HCT116 (cell line): ENCODE data around the gene MEG3.

Experiments used
- CTCF ChIP-seq, 3 experiments: fragments of 200-600 bp in 1 of 3; sonication (generic) in 1 of 3; IDR thresholded peaks in 2 of 3; conservative IDR thresholded peaks in 1 of 3; 2 replicates each; pipeline ENCODE4 v1.5.1; 2012 to 2017; ENCODE audit warnings: low read depth in 2 of 3, low read length in 2 of 3, antibody characterized with exemption in 1 of 3, borderline replicate concordance in 1 of 3, control low read depth in 1 of 3, mild to moderate bottlenecking in 1 of 3, mixed read lengths in 1 of 3, mixed run types in 1 of 3, moderate library complexity in 1 of 3; ENCODE audit not compliant: insufficient read depth in 1 of 3
- EZH2 ChIP-seq: fragments of 200-600 bp; sonication (generic); IDR thresholded peaks from 2 replicates; pipeline ENCODE4 v1.6.1; 2017; ENCODE audit warnings: antibody characterized with exemption, mixed run types
- FOSL1 ChIP-seq: IDR thresholded peaks from 2 replicates; pipeline ENCODE4 v1.6.1; 2012; ENCODE audit warnings: low read depth
- JUND ChIP-seq: IDR thresholded peaks from 2 replicates; pipeline ENCODE4 v1.6.1; 2012
- POLR2A ChIP-seq: IDR thresholded peaks from 2 replicates; pipeline ENCODE4 v1.7.0; 2011; ENCODE audit warnings: borderline replicate concordance; ENCODE audit not compliant: insufficient read depth, insufficient read length; ENCODE audit errors: extremely low read depth
- RAD21 ChIP-seq: IDR thresholded peaks from 2 replicates; pipeline ENCODE4 v1.6.1; 2012; ENCODE audit warnings: low read depth, mild to moderate bottlenecking
- REST ChIP-seq: IDR thresholded peaks from 2 replicates; pipeline ENCODE4 v1.6.1; 2012; ENCODE audit warnings: low read depth
- TCF7L2 ChIP-seq: IDR thresholded peaks from 2 replicates; pipeline ENCODE4 v1.7.0; 2011; ENCODE audit warnings: borderline replicate concordance, inconsistent platforms; ENCODE audit not compliant: insufficient read depth, insufficient read length; ENCODE audit errors: extremely low read depth
- ZBTB33 ChIP-seq: IDR thresholded peaks from 2 replicates; pipeline ENCODE4 v1.6.1; 2011; ENCODE audit warnings: mild to moderate bottlenecking, low read length, moderate library complexity; ENCODE audit not compliant: insufficient replicate concordance; ENCODE audit errors: extremely low read depth
- ZNF274 ChIP-seq: fragments of 200-500 bp; sonication (Bioruptor generic); IDR thresholded peaks from 2 replicates; pipeline ENCODE4 v1.6.1; 2014; ENCODE audit warnings: mild to moderate bottlenecking, low read depth, low read length, inconsistent platforms

GRCh38 chr14:100854435-100854834 is 28.5 kb downstream of the MEG3 start:
- no peak for TF ChIP-seq CTCF (IDR thresholded peaks at IDR 0.05 in 2 of 3, conservative IDR thresholded peaks at IDR 0.05 in 1 of 3; ENCODE audit: borderline replicate concordance in 1 of 3, insufficient read depth in 1 of 3, low read depth in 2 of 3, low read length in 2 of 3)
- no peak for TF ChIP-seq ZBTB33
- no peak for TF ChIP-seq TCF7L2
- no peak for TF ChIP-seq JUND
- TF ChIP-seq POLR2A: no peak
- no peak for TF ChIP-seq REST
- TF ChIP-seq ZNF274: no peak
- no peak for TF ChIP-seq EZH2
- TF ChIP-seq RAD21: no peak
- TF ChIP-seq FOSL1: no peak
